IPS-18c (cell line): ENCODE results near the gene PICALM.
"Not testable (repeated sequence)": the region's sequence is repeated elsewhere in the genome, so short reads cannot be mapped to it uniquely, and the experiment has no call there.

Source experiments
- H3K4me3 ChIP-seq: 2 replicates; pipeline ENCODE4 v1.7.0; 2013; ENCODE audit warnings: low read depth, mild to moderate bottlenecking, low read length, moderate library complexity; ENCODE audit not compliant: insufficient read depth
- H3K9me3 ChIP-seq: one replicate; pipeline ENCODE4 v1.6.1; 2013; ENCODE audit warnings: mild to moderate bottlenecking, low read length, moderate library complexity; ENCODE audit not compliant: control insufficient read depth, insufficient read depth

Gene PICALM

DNA sequence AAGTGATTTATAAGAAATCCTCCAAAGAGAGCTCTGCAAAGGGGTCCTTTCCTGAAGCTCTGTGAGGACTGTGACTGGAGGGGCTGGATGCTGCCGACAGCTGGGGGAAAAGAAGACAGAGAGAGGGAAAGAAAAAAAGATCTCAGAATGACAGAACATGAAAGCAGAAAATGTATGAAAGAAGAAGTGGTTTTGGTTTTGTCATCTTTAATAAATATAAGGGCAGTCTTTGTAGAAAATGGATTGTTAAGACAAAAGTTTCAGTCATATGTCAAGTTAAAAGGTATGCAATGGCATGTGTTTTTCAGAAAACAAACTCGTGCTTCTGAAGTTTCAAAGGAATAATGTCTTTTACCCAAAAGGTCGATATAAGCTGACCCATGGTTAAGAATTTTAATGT, 108.2 kb downstream of the PICALM start:
- H3K4me3 ChIP-seq, result no peak overlapping the region
- no peaks in the 10 kb centered on the region for H3K9me3 ChIP-seq

DNA sequence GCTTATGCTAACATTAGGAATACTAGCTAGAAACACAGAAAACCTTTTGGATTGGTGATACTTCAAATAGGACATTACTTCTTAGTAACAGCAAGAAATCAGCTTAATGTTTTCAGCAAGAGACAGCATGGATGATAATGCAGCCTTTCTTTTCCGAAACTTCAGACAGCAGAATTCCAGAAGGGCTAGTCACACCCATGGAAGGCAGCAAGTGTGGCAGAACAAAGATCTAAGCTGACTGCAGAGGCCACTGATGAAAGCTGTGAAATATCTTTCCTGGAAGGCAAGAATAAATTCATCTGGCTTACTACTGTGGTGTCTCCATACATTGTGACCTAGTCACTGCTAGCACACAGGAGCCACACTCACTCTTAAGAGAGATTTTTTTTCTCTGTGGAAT, 113.4 kb downstream of the PICALM start:
- Histone ChIP-seq H3K4me3 (no peak overlapping the region), H3K9me3 (no peaks in the 10 kb centered on the region)

DNA sequence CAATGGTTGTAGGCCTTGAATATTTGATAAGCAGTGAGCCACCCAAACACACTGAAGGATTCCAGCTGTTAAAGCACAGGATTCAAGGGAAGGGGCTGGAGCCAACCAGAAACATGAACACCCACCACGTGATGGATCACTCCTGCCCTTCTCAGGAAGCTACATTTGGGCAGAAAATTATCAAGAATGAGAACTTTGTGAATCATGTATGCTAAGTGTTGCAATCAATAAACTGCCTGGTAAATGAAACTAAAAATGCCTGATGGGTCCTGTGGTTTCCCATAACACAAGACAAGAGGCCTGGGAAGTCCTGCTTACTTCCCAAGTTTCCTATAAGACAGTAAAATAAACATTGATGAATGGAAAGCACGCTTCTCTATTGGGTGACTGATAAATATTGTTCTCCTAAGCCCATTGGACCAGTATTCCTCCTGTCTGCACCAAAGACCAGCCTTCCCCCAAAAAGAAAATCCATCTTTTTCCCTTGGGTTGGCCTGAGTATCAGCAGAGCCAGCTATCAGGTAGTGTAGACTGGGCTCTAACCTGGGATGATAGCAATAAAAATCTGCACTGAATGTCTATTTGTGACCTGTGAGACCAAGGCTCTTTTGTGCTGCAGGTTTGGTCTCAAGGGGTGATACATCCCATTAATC, 115.3 kb downstream of the PICALM start:
- Histone ChIP-seq H3K4me3 (no peak overlapping the region), H3K9me3 (no peaks in the 10 kb centered on the region)

DNA sequence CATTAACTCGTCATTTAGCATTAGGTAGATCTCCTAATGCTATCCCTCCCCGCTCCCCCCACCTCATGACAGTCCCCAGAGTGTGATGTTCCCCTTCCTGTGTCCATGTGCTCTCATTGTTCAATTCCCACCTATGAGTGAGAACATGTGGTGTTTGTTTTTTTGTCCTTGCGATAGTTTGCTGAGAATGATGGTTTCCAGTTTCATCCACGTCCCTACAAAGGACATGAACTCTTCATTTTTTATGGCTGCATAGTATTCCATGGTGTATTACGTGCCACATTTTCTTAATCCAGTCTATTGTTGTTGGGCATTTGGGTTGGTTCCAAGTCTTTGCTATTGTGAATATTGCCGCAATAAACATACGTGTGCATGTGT, 116.8 kb downstream of the PICALM start:
- not testable (repeated sequence) for H3K9me3 ChIP-seq, H3K4me3 ChIP-seq

DNA sequence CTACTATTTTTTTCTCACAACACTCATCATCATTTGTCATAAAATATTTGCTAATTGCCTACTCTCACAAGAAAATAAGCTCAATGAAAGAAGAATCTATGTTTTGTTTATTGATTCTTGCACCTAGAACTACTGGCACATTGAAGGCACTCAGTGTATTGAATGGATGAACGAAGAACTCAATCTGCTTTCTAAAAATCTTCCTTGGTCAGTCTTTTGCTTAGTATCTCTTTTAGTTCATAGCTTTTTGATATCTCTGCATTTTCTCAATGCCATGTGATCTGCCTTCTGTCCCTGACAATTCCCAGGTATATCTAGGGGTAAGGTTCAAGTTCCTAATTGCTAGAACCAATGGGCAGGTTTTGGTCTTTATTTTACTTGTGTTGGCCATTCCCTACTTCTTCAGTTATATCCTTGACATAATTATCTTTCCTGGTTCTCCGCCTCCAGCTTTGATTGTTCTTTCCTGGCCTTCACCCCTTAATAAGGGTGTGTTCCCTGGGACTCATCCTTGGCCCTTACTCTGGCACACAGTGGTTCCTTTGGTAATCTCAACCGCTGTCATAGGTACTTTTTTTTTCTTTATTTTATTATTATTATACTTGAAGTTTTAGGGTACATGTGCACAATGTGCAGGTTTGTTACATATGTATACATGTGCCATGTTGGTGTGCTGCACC, 117.3 kb downstream of the PICALM start:
- no peak overlapping the region for H3K4me3 ChIP-seq
- H3K9me3 ChIP-seq, result no peaks in the 10 kb centered on the region

DNA sequence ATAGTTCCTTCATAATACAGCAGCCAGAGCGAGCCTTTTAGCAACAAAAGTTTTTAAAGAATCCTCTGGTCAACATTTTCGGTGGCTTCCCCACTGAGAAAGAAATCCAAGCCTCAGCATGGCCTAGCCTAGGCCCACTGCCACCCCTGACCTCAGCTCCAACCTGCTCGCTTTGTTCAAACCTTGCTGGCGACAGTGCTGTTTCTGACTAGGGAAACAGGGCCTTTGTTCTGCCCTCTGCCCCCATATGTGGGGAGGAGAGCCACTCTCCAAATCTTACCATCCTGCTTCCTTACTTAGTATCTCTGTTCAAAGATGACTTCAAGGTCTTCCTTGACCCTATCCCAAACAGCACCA, 117.9 kb downstream of the PICALM start:
- Histone ChIP-seq H3K4me3 (no peak overlapping the region), H3K9me3 (no peaks in the 10 kb centered on the region)

DNA sequence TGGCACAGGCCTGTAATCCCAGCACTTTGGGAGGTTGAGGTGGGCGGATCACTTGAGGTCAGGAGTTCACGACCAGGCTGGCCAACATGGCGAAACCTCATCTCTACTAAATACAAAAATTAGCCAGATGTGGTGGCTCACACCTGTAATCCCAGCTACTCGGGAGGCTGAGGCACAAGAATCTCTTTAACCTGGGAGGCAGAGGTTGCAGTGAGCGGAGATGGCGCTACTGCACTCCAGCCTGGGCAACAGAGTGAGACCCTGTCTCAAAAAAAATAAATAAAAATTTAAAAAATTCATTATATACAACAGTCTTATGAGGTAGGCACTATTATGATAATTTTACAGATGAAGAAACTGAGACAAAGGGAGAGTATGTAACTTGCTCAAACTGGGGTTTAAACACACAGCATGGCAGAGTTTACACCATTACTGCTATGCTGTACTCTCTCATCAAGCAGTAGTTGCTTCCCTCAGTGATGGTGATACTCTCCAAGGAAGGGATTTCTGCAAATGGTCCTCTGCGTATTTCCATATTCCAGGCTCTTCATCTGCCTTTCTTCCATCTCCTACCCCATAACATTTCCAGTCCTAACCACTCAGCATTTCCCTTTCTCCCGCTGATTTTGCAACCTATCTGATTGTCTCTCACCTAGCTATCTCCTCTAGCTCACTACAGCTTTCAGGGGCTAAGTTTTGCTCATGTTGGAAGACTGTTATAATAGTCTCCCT, 118.4 kb downstream of the PICALM start:
- Histone ChIP-seq H3K9me3 (no peaks in the 10 kb centered on the region), H3K4me3 (no peak overlapping the region)

DNA sequence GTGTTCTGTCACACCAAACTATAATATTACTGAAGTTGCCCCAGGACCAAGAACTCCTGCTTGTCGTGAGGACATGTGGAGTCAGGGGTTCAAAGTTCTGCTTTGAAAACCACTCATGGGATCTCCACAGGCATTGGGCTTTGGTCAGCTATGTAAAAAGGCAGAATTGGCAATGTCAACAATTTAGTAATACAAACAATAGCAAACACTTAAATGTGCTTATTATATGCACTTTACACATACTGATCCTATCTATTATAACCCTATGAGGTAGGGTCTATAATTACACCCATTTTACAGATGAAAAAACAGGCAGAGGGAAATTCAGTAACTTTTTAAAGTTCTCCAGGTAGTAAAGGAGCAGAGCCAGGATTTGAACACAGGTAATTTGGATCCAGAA, 119.1 kb downstream of the PICALM start:
- Histone ChIP-seq H3K4me3 (no peak overlapping the region), H3K9me3 (no peaks in the 10 kb centered on the region)

DNA sequence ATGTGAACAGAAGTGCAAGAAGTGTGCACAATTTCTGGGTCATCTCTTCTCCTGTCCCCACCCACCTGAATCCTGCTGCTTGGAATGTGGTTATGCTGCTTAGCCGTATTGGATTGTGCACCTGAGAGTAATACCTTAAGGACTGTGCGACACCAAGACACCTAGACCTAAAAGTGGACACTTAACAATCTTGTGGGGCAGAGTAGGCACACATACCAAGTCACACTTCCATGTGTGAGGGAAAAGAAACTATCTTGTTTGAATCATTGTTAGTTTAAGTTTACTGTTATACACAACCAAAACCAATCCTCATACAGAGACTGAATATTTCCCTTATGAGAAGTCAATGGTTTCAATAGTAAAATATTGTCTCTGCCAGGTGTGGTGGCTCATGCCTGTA, 120.0 kb downstream of the PICALM start:
- Histone ChIP-seq H3K4me3 (no peak overlapping the region), H3K9me3 (no peaks in the 10 kb centered on the region)

DNA sequence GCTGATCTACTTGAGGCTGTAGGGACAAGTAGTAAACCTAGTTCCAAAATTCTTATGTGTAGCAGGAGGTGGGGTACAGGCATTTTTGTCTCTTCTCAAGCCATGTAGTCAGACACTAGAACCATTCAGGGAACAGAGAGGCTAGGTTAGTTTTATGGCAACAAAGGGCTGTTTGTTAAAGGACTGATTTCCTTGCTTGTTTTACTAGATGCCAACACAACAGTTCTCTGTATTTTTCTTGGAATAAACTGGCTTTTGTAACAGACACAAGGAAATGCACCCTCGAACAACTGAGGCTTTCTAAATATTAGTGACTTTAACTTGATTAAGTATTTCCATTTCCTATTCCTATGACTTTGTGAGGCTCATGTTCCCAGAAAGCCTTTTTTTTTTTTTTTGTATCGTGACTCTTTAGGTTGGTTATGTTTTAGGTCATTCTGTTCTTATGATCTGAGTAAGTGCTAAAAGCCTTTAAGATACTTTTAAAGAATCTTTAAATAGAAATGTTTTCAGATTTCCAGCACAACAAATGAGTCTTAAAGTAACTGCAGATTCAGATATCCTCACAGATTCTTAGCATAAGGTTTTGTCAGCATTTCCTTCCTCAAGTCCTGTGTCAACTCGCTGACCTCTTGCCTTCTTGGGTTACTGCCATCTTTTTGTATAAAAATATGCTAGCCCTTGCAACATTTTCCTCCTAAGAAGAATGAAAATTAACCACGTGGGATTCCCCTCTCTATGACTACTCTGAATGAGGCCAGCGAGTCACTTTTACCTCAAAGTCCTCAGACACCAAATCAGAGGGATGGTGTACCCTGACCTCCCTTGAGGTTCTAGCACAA, 121.2 kb downstream of the PICALM start:
- peaks cover 2% of the 10 kb centered on the region for H3K9me3 ChIP-seq
- no peak overlapping the region for H3K4me3 ChIP-seq

DNA sequence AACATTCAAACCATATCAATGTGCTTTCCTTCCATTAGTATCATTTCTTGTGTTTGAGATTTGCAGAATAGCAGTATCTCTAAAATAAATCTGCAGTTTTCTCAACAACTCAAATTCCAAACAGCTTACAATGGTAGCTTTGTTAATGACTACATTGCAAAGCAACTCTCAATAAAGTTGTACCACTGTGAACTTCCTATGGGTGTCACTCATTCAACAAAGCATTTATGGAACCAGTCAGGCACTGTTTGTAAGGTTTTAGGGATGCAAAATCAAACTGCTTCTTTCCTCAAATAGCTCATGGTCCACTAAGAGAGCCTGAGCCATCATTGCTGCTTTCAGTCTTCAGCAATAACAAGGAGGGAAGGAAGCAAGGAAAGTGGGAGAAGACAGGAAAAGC, 122.7 kb downstream of the PICALM start:
- peaks cover 2% of the 10 kb centered on the region for H3K9me3 ChIP-seq
- H3K4me3 ChIP-seq, result no peak overlapping the region

DNA sequence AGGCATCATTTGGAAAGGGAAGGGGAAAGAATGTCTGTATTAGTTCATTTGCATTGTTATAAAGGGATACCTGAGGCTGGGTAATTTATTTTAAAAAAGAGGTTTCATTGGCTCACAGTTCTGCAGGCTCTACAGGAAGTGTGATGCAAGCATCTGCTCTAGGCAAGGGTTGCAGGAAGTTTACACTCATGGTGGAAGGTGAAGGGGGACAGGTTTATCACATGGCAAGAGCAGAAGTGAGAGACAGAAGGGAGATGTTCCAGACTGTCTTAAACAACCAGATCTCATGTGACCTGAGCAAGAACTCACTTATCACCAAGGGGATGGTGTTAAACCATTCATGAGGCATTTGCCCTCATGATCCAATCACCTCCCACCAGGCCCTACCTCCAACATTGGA, 123.1 kb downstream of the PICALM start:
- Histone ChIP-seq H3K9me3 (peaks cover 2% of the 10 kb centered on the region), H3K4me3 (no peak overlapping the region)

DNA sequence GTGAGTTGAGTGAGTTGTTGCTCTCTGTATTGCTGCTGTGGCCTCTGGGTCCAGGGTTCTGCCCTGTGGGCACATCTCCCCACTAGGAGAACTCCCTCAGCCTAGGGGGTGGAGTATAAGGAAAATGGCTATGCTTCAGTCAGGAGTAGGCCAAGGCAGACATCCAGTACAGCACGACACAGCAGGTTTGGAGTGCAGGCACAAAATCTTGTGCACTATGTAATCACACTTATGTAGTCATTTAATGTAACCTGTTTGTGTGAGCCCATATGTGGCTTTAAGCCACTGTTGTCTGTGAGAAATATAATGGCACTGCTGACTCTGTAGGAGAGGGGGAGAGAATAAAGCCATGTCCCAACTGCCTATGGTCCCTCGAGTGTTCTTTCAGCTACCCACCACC, 123.6 kb downstream of the PICALM start:
- H3K4me3 ChIP-seq, result no peak overlapping the region
- peaks cover 2% of the 10 kb centered on the region for H3K9me3 ChIP-seq

DNA sequence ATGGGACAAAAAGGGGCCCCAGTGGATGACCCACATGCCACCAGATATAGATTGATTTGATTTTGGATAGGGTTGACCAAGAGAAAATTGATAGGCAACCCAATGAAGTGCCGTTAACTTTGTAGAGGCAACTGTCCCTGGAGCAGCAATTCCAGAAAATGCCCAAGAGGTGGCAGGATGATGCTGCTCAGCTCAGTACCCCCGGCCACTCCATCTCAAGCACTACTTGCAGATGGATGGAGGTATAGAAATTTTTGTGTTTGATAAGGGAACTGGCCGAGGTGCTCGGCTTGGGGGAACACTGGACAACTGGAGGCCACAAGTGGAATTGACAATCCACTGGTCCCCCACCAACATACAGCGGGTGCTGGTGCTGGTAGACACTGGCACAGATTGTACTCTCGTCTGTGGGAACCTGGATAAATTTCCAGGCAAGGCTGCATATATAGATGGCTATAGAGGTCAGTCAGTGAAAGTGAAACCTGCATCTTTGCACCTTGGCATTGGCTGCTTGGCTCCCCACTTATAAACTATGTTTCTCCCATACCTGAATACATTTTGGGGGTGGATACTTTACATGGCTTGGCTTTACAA, 127.4 kb downstream of the PICALM start:
- H3K9me3 ChIP-seq, result peaks cover 2% of the 10 kb centered on the region
- no peak overlapping the region for H3K4me3 ChIP-seq

DNA sequence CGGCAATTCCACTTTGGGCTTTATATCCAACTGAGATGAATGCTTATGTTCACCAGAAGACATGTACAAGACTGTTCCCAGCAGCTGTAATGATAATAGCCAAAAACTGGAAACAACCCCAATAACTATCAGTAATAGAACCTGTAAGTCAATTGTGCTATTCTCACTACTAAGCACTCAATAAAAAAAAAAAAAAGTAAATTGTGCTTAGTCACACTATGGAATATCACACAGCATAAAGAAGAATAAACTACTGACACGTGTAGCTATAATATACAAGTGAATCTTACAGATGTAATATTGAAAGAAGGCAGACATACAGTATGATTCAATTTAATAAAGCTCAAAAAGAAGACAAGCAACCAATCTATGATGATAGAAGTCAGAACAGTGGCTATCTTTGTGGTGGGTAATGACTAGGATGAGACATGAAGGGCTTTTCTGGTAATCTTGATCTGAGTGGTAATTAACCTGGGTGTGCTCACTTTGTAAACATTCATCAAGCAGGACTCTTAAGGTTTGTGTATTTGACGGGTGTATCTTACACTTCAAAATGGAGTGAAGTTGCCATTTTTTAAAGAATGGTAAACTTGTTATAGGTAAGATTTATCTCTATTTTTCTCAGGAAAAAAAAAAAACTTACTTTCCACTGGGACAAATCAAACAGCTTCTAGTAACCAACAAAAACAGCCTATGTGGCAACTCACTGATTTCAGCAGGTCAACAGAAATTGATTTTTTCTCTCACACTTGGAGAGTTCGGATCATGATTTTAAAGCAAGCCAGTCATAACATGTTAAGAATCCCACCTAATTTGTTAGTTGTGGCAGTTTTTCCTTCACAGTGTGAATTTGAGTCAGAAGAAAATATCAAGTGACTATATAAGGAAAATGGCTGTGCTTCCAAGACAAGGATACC, 129.5 kb downstream of the PICALM start:
- Histone ChIP-seq H3K9me3 (peaks cover 2% of the 10 kb centered on the region), H3K4me3 (no peak overlapping the region)

DNA sequence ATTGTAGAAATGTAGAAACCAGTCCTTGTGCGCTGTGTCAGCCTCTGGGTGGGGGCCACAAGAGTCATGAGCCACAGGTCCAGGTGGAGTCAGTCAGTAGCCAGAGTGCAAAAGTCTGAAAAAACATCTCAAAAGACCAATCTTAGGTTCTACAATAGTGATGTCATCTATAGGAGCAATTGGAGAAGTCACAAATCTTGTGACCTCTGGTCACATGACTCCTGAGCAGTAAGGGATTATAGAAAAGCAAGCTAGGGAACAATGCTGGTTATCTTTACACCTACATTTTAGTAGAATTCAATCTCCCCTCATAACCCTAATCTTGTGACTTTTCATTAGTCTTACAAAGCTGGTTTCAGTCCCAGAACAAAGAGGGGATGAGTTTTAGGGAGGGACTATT, 131.0 kb downstream of the PICALM start:
- no peaks in the 10 kb centered on the region for H3K9me3 ChIP-seq
- H3K4me3 ChIP-seq, result no peak overlapping the region
